HG03097 (cell line): ENCODE measurements around the gene RAB28.

Source experiments
- ATAC-seq: cut with Tn5 transposase; IDR thresholded peaks from one replicate; pipeline ENCODE4 v1.9.1; 2021; ENCODE audit not compliant: unreplicated experiment, low FRiP score

Gene RAB28

DNA sequence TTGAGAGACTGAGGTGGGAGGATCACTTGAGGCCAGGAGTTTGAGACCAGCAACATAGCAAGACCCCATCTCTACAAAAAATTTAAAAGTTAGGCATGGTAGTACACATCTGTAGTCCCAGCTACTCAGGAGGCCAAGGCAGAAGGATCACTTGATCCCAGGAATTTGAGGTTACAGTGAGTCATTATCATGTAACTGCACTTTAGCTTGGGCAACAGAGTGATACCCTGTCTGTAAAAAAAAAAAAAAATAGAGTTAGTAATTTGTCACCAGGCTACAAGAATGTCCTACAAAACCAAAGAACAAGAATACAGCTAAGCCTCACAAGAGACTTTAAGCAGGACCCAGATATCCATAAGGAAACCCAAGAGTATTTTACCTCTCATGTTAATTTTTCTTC is 27.0 kb upstream of the RAB28 start:
- no peak for ATAC-seq

DNA sequence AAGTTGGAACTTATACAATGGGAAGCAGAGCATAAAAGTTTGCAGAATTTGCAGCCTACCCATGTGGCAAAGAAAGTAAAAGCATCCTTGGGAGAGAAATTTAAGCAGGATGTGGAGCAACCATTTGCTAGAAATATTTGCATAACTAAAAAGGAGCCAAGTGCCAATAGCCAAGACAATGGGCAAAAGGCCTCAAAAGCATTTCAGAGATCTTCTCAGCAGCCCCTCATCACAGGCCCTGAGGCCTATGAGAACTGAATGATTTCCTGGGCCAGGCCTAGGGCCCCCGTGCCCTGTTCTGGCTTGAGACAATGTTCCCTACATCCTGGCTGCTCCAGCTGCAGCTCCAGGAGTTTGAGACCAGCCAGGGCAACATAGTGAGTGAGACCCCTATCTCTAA is 25.3 kb upstream of the RAB28 start:
- ATAC-seq, result no peak

DNA sequence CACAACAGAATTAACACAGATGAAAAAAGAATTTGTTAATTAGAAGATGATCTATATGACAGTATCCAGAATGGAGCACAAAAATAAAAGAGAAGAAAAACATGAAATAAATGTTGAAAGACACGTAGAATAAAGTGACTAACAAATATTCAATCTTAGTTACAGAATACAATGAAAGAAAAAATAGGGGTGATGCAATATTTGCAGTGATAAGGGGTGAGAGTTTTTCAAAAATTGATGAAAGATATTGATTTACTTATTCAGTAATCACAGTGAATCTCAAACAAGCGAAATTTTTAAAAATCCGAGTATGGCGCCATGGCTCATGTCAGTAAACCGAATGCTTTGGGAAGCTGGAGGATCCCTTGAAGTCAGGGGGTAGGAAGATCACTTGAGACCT is 20.2 kb upstream of the RAB28 start:
- no peak for ATAC-seq

DNA sequence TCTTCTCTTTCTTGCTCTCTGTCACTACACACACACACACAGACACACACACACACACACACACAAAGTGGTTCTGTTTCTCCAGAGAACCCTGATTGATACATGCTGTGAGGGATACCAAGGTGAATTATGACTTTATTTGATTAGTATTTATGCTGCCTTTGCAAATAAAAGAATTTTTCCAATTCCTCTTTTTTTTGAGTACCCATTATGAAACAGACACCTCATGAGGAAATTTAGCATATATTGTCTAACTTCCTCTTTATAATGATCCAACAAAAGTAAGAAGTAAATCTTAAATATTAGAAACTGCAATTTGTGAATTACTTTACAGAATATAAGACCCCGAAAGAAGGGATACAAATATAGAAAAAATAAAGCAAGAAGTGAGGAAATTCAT is 14.3 kb upstream of the RAB28 start:
- no peak for ATAC-seq

DNA sequence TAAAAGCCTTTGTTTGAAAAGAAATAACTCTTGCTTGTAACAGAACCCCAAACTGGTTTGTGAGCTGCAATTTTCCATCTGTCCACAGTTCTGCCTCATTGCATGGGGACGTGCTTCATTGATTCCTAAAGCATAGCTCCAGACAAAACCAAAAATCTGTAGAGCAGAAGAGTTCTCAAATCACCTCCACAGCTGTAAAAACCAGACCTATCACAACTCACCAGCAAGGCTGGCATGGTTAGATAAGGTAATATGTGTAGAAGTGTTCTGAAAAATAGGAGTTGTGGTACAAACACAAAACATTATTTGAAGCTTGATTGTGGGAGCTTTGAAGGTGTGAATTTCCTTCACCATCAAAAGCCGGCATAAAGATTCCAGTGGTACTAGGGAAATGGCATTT is 12.5 kb upstream of the RAB28 start:
- ATAC-seq, result no peak

DNA sequence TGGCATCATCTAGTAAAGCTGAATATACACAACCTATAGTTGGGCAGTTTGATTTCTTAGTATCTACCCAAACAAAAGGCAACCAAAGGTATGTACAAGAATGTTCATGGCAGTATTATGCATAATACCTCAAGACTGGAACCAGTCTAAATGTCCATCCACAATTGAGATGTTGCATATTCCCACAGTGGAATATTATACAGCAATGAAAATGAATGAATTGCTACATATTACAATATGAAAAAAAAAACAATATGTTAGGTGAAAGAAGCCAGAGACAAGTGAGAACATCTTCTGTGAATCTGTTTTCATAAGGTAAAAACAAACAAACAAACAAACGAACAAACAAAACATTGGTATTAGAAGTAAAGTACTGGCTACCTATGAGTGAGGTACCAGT is 11.6 kb upstream of the RAB28 start:
- ATAC-seq, result no peak

DNA sequence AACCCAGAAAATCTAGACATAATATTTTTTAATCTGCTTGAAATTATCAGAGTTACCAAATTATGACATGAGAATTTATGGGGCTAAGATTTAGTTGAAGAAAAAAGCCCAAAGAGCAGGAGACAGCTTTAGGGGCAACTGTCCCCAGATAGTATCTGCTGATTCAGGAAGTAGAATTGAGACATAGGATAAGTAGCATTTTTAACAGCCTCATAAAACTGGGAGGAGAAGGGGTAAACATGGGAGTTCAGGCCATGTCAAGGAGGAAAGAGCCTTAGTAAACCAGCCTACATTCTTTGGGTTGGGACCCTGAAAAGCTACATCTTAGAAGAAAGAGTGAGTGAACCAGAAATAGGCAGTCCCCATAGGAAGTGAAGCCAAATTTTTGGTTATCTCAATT is 9.7 kb upstream of the RAB28 start:
- no peak for ATAC-seq

DNA sequence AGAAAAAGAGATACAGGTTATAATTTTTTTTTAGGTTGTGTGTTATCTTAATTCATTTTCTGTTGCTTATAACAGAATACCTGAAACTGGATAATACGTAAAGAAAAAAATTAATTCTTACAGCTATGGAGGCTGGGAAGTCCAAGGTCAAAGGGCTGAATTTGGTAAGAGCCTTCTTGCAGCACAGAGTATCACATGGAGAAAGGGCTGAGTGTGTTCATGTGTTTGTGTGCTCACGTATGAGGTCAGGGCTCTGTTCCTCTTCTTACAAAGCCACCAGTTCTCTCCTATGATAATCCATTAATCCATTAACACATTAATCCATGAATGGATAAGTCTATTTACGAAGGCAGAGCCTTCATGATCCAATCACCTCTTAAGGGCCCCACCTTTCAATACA is 8.6 kb upstream of the RAB28 start:
- ATAC-seq, result no peak

DNA sequence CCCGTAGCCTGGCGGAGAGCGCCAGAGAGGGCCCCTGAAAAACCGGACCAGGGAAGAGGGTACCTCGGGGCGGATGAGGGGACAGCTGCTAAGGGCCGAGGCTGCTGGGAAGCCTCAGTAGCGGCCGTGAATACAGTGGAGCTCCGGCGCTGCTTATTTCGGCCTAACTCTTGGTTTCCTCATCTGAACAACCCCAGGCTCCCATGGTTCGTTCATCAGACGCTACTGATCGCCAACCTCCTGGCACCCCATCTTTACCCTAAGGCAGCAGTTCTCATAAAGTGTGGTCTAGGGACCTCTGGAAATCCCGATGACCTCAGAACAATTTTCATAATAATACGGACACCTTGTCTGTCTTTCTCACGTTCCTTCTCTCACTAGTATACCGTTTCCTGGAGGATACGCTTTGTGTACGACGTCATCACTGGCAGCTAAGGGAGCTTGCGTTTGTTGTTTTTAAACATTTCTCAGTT is 645 bp upstream of the RAB28 start:
- ATAC-seq, result peak; percentile 28

DNA sequence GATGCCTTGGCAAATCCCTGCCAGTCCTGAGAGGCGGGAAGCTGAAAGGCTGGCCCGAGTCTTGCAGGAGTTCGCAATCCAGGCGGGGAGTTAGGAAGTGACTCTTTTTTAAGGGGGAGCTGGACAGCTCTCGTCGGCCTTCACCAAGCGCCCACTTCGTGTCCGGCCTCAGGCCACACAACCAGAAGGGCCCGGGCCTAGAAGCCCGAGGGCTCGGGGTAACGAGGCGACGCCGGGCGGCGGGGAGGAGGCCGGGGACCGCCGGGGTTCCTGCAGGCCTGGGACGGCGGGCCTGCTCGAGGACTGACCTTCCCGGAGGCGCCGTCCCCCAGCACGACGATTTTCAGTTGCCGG is 395 bp downstream of the RAB28 start:
- peak; percentile 23 for ATAC-seq

DNA sequence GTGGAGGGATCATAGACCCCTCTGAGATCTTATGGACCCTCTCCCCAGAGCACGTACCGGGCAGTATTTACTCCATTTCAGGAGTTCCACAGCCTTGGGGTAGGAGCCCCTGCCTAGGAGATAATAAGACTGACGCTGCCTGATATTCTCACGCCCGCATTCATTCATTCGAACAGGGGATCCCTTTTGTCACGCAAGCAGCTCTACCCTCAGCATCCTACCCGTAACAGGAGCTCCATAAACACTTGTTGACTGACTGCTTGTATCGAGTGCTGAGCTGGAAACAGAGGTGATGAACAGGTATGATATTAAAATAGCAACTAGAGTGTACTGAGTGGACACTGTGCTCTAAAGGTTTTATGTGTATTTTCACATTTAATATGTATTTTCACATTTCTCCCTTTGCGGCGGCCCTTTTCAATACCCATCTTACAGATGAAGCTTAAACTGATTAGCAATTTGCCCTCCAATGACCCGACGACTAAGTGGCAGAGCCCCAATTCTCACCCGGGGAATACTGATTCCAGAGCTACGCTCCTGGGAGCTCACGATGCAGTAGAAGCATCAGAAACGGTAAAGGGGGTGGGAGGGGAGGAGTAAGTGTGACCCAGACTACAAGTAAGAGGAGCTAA is 888 bp downstream of the RAB28 start:
- ATAC-seq, result peak; percentile 1

DNA sequence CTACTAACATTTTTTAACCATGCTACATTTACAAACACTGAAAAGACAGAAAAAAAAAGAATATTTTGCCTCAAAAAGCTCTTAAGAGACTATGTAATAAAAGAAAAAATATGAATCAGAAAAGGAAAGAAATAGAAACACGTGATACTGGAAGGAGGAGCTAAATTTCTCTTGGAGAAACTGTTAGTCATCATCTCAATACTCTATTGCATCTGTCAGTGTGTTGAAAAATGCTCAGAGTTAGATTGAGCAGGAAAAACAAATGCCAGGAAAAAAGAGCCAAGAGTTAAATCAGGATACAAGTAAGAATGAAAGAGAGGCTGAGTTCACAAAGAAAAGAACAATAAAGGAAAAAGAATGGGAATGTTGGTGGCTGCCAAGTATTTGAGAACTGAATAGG is 2.6 kb downstream of the RAB28 start:
- no peak for ATAC-seq

DNA sequence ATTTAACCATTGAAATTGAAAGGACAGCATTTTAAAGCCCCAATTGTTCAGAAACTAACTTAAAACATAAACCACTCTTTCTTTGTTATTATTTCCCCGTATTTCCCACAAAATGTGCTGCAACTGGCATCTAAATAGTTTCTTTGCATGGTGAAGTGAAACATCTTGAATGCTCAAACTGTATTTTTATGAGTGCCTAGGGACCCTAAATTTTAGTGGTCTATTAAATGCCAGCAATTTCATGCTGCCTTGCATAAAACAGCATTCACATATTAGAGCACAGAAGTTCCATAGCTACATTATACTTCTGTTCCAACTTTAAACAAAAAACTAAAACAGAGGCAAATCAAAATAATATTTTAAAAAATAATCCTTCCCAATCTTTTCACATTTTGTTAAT is 5.4 kb downstream of the RAB28 start:
- no peak for ATAC-seq

DNA sequence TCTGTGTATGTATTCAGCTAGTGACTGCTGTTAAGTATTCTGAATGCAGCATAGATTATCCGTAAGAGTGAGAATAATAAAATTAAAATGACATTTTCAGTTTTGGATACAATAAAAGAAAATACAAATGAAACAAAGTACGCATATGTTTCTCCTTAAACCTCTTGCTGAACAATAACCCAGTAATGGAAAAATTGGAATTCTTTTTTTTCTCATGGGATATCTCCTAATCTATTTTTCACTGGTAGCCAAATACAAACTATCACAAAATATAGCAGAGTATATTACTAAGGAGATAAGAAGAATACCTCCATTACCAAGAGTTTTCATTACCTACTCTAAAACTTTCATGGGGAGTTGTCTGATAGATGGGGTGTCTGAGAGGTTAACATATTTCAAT is 6.0 kb downstream of the RAB28 start:
- no peak for ATAC-seq

DNA sequence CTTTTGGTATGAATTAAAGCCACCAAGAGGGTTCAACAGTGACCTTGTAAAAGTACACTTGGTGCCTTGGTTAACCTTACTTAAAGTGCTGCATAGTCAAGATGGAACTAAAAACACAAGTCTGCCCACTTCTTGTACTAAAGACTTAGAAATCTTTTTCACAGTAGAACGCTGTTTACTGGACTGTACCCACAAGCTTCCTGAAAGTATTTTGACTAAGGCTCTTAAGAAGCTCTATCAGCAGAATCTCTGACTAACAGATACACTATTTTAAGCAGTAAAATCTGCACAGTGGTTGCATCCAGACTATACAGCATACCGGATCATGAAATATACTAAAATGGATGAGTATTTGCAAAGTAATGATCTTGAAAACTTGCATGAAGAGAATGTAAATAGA is 7.2 kb downstream of the RAB28 start:
- no peak for ATAC-seq

DNA sequence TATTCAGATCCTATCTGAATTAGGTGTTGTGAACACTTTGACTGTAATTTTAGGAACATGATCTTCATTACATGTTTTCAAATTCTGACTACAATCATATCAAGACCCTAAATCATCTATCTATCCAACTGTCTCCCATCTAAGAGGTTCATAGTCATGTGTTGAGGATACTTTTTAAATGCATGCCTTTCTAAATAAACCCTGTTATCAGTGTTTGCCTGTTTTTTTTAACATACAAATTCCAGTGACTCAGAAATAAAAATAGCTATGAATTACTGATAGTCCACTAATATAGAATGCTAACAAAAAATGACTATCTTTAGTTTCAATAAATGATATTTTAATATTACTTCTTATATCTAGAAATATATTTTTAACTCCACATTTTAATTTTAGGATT is 8.0 kb downstream of the RAB28 start:
- no peak for ATAC-seq

DNA sequence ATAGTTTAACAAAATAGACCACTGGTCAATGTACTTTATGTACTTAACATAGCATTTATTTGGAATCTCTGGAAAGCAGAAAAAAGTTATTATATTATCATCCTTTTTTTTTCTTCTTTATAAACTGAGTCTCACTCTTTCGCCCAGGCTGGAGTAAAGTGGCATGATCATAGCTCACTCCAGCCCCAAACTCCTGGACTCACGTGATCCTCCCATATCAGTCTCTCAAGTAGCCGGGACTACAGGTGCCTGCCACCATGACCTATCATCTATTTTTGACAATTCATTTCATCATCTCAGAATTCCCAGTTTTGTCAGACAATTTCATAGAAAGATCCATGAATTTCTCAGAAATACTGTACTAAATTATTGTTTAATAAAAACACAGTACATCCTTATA is 12.7 kb downstream of the RAB28 start:
- no peak for ATAC-seq

DNA sequence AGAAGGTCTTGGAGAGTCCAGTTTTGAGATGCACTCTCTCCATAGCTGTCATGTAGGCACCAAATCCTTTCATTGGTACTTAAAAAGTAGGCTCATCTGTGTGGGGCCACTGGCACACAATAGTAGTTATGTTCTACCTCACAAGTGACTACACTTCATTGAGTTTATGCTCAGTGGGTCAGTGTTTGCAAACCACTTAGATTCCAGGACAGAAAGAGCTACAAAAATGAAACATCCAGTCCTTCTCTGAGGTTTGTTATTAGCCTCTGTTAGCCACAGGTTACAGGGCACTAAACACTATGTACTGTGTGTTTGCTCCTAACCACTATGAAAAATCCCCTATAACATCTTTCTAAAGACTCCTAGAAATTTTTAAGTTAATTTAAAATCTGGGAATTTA is 13.8 kb downstream of the RAB28 start:
- peak; percentile 77 for ATAC-seq

DNA sequence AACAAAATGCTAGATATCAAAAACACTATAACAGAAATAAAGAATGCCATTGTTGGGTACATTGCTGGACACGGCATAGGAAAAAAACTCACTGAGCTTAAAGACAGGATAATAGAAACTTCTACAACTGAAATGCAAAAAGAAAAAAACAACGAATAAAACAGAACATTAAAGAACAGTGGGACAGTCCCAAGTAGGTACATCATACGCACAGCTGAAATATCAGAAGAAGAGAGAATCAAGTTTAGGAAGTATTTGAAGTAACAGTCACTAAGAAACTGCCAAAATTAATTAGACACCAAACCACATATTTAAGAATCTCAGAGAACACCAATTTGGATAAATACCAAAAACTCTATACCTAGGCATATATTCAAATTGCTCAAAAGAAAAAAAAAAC is 19.2 kb downstream of the RAB28 start:
- no peak for ATAC-seq

DNA sequence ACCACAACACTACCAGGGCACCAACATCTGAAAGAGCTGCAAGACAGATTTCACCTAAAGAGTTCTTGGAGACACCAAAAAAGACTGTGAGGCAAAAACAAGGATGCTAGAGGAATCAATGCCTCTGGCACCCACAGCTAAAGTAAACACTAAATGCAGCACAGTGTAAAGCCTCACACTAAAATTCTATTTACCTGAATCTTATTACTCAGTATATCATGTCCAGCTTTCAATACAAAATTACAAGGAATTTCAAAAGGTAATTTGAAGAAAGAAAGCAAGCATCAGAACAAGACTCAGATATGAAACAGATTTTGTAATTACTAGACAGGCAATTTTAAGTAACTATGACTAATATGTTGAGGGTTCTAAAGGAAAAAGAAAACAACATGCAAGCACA is 19.6 kb downstream of the RAB28 start:
- no peak for ATAC-seq

DNA sequence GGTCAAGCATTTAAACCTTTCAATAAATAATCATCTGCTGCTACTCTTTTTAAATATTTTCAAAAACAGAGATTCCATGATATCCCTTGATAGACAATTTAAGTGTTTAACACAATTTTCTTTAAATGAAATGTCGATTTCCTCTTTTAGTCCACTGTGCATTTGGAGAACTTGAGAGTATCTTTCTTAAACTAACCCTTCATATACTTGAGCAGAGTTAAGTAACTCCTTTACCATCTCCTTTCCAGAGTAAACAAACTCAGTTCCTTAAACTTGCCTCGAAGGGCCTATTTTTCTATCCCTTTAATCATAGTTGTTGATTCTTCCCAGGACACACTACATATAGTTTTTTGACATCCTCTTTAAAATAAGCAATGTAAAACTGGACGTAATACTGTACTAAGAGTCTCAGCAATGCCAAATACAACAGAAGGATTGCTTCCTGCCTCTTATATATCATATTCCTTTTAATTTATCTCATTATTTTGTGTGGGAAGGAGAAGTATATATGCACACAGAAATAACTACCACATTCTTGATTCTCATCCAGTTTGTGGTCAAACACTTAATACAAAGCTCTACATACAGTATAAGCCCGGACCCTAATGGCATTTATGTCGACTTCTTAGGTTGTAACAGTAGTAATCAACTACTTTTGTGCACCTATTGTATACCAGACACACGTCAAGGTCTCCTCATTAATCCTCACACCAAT is 22.8 kb downstream of the RAB28 start:
- no peak for ATAC-seq

DNA sequence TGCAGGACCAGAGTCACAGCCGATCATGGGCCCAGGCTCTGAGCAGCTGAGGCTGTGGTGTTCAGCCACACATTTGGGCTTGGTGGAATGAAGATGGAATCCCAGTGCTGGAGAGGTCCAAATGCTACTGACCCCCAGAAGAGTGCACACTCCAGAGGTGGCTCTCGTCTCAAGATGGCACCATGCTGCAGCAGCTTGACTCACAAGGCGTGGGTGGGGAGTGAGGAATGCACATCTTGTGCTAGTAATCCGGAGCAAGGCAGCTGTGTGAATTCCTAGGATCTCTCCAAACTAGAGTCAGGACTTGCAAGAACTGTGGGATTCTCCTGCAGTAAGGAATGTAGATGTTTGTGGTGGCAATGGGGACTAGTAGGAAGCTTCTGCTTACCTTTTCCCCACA is 28.7 kb downstream of the RAB28 start:
- no peak for ATAC-seq

DNA sequence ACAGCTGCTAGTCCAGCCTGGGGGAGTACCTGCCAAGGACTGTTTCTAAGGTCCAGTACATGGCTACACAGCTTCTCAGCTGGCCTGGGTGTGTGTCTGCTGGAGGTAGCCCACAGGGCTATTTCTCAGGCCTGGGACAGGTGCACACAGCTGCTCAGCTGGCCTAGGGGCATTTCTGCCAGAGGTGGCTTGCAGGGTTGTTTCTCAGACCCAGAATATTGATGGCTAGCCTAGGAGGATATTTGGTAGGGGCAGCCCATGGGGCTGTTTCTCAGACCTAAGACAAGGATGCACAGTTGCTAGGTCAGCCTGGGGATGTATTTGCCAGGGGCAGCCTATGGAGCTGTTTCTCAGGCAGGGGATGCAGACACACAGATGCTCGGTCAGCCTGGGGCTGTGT is 29.4 kb downstream of the RAB28 start:
- ATAC-seq, result no peak
